DOHH2 (cell line): Measurements from ENCODE around the gene TRAK1.

Experiments
- H3F3A ChIP-seq: fragments of 200-600 bp; sonication (generic), shearing (Covaris generic); 2 replicates; pipeline ENCODE4 v1.6.0; 2016; ENCODE audit warnings: antibody characterized with exemption, mild to moderate bottlenecking; ENCODE audit not compliant: control insufficient read depth, insufficient read depth
- H3K27ac ChIP-seq: fragments of 200-600 bp; sonication (generic); 2 replicates; pipeline ENCODE4 v1.5.1; 2014; ENCODE audit warnings: low read depth, mild to moderate bottlenecking, low read length, moderate library complexity
- H3K27me3 ChIP-seq: fragments of 200-600 bp; sonication (generic); 2 replicates; pipeline ENCODE4 v1.6.1; 2014; ENCODE audit warnings: mild to moderate bottlenecking, low read length, mixed read lengths; ENCODE audit not compliant: control insufficient read depth
- H3K36me3 ChIP-seq: fragments of 200-600 bp; sonication (generic); 2 replicates; pipeline ENCODE4 v1.6.1; 2014; ENCODE audit warnings: mild to moderate bottlenecking, low read length, moderate library complexity, mixed read lengths; ENCODE audit not compliant: control insufficient read depth
- H3K4me1 ChIP-seq: fragments of 200-600 bp; sonication (generic); 2 replicates; pipeline ENCODE4 v1.6.1; 2014; ENCODE audit warnings: mild to moderate bottlenecking, low read length, mixed read lengths; ENCODE audit not compliant: control insufficient read depth
- H3K4me2 ChIP-seq: fragments of 200-600 bp; sonication (generic); 2 replicates; pipeline ENCODE4 v1.6.0; 2014; ENCODE audit warnings: mild to moderate bottlenecking, low read length, moderate library complexity
- H3K4me3 ChIP-seq: fragments of 200-600 bp; sonication (generic); 2 replicates; pipeline ENCODE4 v1.5.1; 2014; ENCODE audit warnings: mild to moderate bottlenecking, low read length, mixed read lengths
- H3K79me2 ChIP-seq: fragments of 200-600 bp; sonication (generic); 2 replicates; pipeline ENCODE4 v1.6.1; 2014; ENCODE audit warnings: mild to moderate bottlenecking, low read length, mixed read lengths; ENCODE audit not compliant: control insufficient read depth
- H3K9me2 ChIP-seq: fragments of 200-600 bp; sonication (generic); replicated peaks from 2 replicates; pipeline ENCODE4 v1.6.1; 2014; ENCODE audit warnings: mild to moderate bottlenecking, low read length, mixed read lengths; ENCODE audit not compliant: control insufficient read depth
- H3K9me3 ChIP-seq: fragments of 200-600 bp; sonication (generic); 2 replicates; pipeline ENCODE4 v1.6.1; 2014; ENCODE audit warnings: antibody characterized with exemption, low read length, mixed read lengths; ENCODE audit not compliant: control insufficient read depth, insufficient read depth
- H4K20me1 ChIP-seq: fragments of 200-600 bp; sonication (generic); 2 replicates; pipeline ENCODE4 v1.6.0; 2014; ENCODE audit warnings: low read depth, mild to moderate bottlenecking, antibody characterized with exemption, low read length, moderate library complexity; ENCODE audit not compliant: control insufficient read depth, insufficient read depth
- CTCF ChIP-seq: fragments of 200-600 bp; sonication (generic); IDR thresholded peaks from one replicate; pipeline ENCODE4 v1.5.1; 2014; ENCODE audit warnings: antibody characterized with exemption, mild to moderate bottlenecking, low read depth, low read length; ENCODE audit not compliant: poor library complexity, severe bottlenecking
- EZH2phosphoT487 ChIP-seq: fragments of 200-600 bp; sonication (generic); IDR thresholded peaks from 2 replicates; pipeline ENCODE4 v1.6.1; 2017; ENCODE audit warnings: borderline replicate concordance, mild to moderate bottlenecking, antibody characterized with exemption, low read length, moderate library complexity, mixed read lengths

TRAK1 gene

GRCh38 chr3:42143440-42143839 lies 52.3 kb downstream of the TRAK1 start:
- Histone ChIP-seq H3F3A (peaks cover 17% of the 10 kb centered on the region), H3K4me3 (no peak overlapping the region), H4K20me1 (no peaks in the 10 kb centered on the region), H3K27ac (no peak overlapping the region), H3K4me2 (no peak overlapping the region), H3K27me3 (no peaks in the 10 kb centered on the region), H3K9me2 (no peaks in the 10 kb centered on the region), H3K79me2 (peaks cover 80% of the 10 kb centered on the region), H3K4me1 (peaks cover 66% of the 10 kb centered on the region), H3K36me3 (peaks cover 17% of the 10 kb centered on the region), H3K9me3 (no peaks in the 10 kb centered on the region)
- no peak for TF ChIP-seq CTCF
- no peak for TF ChIP-seq EZH2phosphoT487

- peaks cover 17% of the 10 kb centered on the region for H3F3A ChIP-seq
- peaks cover 81% of the 10 kb centered on the region for H3K79me2 ChIP-seq
- H3K4me2 ChIP-seq = no peak overlapping the region
- no peaks in the 10 kb centered on the region for H3K9me3 ChIP-seq
- H3K9me2 ChIP-seq = no peaks in the 10 kb centered on the region
- no peak overlapping the region for H3K4me3 ChIP-seq
- H3K4me1 ChIP-seq = peaks cover 74% of the 10 kb centered on the region
- H3K36me3 ChIP-seq = peaks cover 18% of the 10 kb centered on the region
- TF ChIP-seq CTCF (no peak), EZH2phosphoT487 (no peak)
- no peaks in the 10 kb centered on the region for H3K27me3 ChIP-seq
- H3K27ac ChIP-seq = no peak overlapping the region
- H4K20me1 ChIP-seq = no peaks in the 10 kb centered on the region; the same call in 1 of the 2 replicates
These were observed 53.1 kb downstream of the TRAK1 start for GRCh38 chr3:42144209-42144608.

- H3K27me3 ChIP-seq = no peaks in the 10 kb centered on the region
- TF ChIP-seq CTCF = peak; percentile 18
- TF ChIP-seq EZH2phosphoT487 = no peak
- peak overlapping the region; percentile 70 for H3K4me2 ChIP-seq
- H3K79me2 ChIP-seq = peaks cover 91% of the 10 kb centered on the region
- peak overlapping the region; percentile 83 for H3K27ac ChIP-seq
- no peaks in the 10 kb centered on the region for H3K9me2 ChIP-seq
- H3K36me3 ChIP-seq = peaks cover 17% of the 10 kb centered on the region
- no peaks in the 10 kb centered on the region for H3K9me3 ChIP-seq
- no peaks in the 10 kb centered on the region; the same call in 1 of the 2 replicates for H4K20me1 ChIP-seq
- H3F3A ChIP-seq = peaks cover 17% of the 10 kb centered on the region
- peaks cover 76% of the 10 kb centered on the region for H3K4me1 ChIP-seq
- peak overlapping the region; percentile 50 for H3K4me3 ChIP-seq
These were observed 57.1 kb downstream of the TRAK1 start for GRCh38 chr3:42148086-42148848.
